GM21515 (cell line): ENCODE measurements around the gene NUDCD3.
"Not testable (repeated sequence)": the region's sequence is repeated elsewhere in the genome, so short reads cannot be mapped to it uniquely, and the experiment has no call there.

ENCODE experiments used
- ATAC-seq: cut with Tn5 transposase; IDR thresholded peaks from one replicate; pipeline ENCODE4 v1.9.1; 2021; ENCODE audit not compliant: unreplicated experiment

NUDCD3 gene

GRCh38 chr7:44449584-44449928, 40.9 kb downstream of the NUDCD3 start:
- no peak for ATAC-seq

- no peak for ATAC-seq
Observed at GRCh38 chr7:44448922-44449583, 41.4 kb downstream of the NUDCD3 start.

GRCh38 chr7:44447874-44448425, 42.5 kb downstream of the NUDCD3 start:
- ATAC-seq = no peak

GRCh38 chr7:44445986-44446671, 44.3 kb downstream of the NUDCD3 start:
- ATAC-seq = no peak

GRCh38 chr7:44441079-44441478, 49.4 kb downstream of the NUDCD3 start:
- no peak for ATAC-seq

- ATAC-seq = no peak
Observed at GRCh38 chr7:44440577-44441078, 49.8 kb downstream of the NUDCD3 start.

- no peak for ATAC-seq
Observed at GRCh38 chr7:44439926-44440325, 50.5 kb downstream of the NUDCD3 start.

GRCh38 chr7:44438816-44439215, 51.6 kb downstream of the NUDCD3 start:
- no peak for ATAC-seq

GRCh38 chr7:44434201-44434600, 56.3 kb downstream of the NUDCD3 start:
- no peak for ATAC-seq

- no peak for ATAC-seq
Observed at GRCh38 chr7:44433255-44434022, 57.0 kb downstream of the NUDCD3 start.

GRCh38 chr7:44432381-44432977, 58.0 kb downstream of the NUDCD3 start:
- no peak for ATAC-seq

GRCh38 chr7:44431091-44431608, 59.3 kb downstream of the NUDCD3 start:
- ATAC-seq = no peak

GRCh38 chr7:44430054-44430453, 60.4 kb downstream of the NUDCD3 start:
- no peak for ATAC-seq

- not testable (repeated sequence) for ATAC-seq
Observed at GRCh38 chr7:44424762-44425161, 65.7 kb downstream of the NUDCD3 start.

GRCh38 chr7:44416941-44417340, 73.5 kb downstream of the NUDCD3 start:
- no peak for ATAC-seq

GRCh38 chr7:44415510-44415909, 74.9 kb downstream of the NUDCD3 start:
- ATAC-seq = no peak

- no peak for ATAC-seq
Observed at GRCh38 chr7:44415047-44415446, 75.4 kb downstream of the NUDCD3 start.

GRCh38 chr7:44411306-44411705, 79.2 kb downstream of the NUDCD3 start:
- ATAC-seq = no peak

GRCh38 chr7:44408596-44408995, 81.9 kb downstream of the NUDCD3 start:
- no peak for ATAC-seq

GRCh38 chr7:44403775-44404174, 86.7 kb downstream of the NUDCD3 start:
- ATAC-seq = no peak

GRCh38 chr7:44403176-44403759, 87.2 kb downstream of the NUDCD3 start:
- no peak for ATAC-seq
